SU-DHL-6 (cell line): ENCODE results near the gene FOSL2.

ENCODE experiments used
- EZH2phosphoT487 ChIP-seq: fragments of 200-600 bp; sonication (generic), shearing (Covaris generic); conservative IDR thresholded peaks from 2 replicates; pipeline ENCODE4 v1.6.1; 2018; ENCODE audit warnings: mild to moderate bottlenecking, antibody characterized with exemption, low read length, moderate library complexity, mixed read lengths
- TF ChIP-seq, protein P1 (sequence below): fragments of 200-600 bp; sonication (generic); IDR thresholded peaks from one replicate; pipeline ENCODE4 v1.5.1; 2017; ENCODE audit warnings: antibody characterized with exemption, mild to moderate bottlenecking, low read length, moderate library complexity; ENCODE audit not compliant: insufficient read depth, poor library complexity, severe bottlenecking

DNA sequence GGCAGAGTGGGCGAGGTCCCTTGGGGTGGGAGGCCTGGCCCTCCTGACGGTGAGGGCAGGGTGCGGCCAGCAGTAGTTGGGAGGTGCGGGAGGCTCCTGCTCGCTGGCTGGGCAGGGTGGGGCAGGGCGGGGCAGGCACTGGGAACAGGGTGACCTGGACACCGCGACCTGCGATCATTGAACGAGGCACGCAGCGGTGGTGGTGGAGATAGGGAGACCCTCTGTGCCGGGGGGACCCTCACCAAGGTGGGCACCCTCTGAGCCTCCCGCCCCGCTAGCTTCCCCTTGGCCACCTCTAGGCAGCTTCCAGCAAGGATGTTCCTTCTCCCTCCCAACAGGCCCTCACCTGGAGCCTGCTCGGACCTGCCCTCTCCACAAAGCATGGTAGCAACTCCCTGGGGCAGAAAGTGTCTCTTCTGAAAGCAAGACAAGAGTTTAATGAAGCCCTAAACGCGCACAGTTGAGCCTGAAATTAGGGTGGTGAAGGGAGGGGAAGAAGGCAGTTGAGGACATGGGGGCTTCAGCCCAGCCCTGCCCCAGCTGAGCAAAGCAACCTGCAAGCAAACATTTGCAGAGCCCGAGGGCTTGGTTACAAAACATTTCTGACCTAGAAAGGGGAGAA is 15.4 kb upstream of the FOSL2 start:
- TF ChIP-seq, protein P1, sequence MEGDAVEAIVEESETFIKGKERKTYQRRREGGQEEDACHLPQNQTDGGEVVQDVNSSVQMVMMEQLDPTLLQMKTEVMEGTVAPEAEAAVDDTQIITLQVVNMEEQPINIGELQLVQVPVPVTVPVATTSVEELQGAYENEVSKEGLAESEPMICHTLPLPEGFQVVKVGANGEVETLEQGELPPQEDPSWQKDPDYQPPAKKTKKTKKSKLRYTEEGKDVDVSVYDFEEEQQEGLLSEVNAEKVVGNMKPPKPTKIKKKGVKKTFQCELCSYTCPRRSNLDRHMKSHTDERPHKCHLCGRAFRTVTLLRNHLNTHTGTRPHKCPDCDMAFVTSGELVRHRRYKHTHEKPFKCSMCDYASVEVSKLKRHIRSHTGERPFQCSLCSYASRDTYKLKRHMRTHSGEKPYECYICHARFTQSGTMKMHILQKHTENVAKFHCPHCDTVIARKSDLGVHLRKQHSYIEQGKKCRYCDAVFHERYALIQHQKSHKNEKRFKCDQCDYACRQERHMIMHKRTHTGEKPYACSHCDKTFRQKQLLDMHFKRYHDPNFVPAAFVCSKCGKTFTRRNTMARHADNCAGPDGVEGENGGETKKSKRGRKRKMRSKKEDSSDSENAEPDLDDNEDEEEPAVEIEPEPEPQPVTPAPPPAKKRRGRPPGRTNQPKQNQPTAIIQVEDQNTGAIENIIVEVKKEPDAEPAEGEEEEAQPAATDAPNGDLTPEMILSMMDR: no peak
- no peak for TF ChIP-seq EZH2phosphoT487
